Stimulated activated CD4-positive, alpha-beta T cell treated with anti-CD3 and anti-CD28 coated beads, Interleukin-12 subunit alpha, Interleukin-12 subunit beta, amount 100 ng/mL, for 24 hours (primary cell): ENCODE data around the gene SCN2B.

ENCODE experiments used
- DNase-seq, 2 experiments: peaks; one replicate each; pipeline ENCODE4 v3.0.0-alpha.2; 2020; ENCODE audit warnings: low read depth in 2 of 2

SCN2B gene

GRCh38 chr11:118175993-118176777 is at the start of gene SCN2B:
SCN2B (minus strand) TSS chr11:118176639; CDS start chr11:118176431, 208 bp downstream.
- no peak for DNase-seq

GRCh38 chr11:118224511-118225188 is 48.2 kb upstream of the SCN2B start, which contains the start of gene JAML:
JAML (minus strand) TSS chr11:118225011; CDS start chr11:118214866, 10,145 bp downstream.
- DNase-seq = no peak

GRCh38 chr11:118223992-118224391 is 47.6 kb upstream of the SCN2B start:
- no peak for DNase-seq

DNA sequence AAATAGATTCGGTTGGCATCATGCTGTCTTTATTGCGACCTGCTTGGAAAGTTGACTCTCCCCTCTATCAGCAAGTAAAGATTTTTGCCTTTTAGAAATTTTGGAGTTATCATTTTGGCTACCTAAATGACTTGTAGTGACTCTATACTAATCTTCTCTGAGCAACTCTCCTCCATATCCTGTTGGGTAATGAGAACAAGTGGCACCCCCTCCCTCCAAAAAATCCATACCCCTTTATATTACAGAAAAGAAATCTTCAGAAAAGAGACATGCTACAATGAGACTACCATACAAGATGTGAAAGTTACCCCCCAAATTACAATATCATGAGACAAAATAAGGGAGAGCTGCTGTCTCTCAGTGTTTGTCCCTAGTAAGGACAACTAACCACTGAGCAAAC is 47.1 kb upstream of the SCN2B start:
- DNase-seq = no peak

DNA sequence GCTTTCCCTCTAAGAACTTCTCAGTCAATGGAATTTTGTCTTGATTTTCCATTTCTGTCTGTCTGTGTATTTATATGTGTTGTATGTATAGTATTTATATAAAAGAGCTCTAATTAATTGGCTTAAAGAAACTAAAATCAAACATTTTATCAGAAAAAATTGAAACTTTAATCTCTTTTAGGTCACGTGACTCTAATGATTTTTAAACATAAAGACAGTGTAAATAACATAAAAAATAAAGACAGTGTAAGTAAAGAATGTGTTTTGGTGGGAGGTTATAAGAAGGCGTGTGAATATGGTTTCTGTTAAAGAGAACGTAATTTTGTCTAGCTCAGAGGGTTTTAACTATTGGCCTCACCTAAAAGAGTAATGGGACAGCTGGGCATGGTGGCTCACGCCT is 46.0 kb upstream of the SCN2B start:
- no peak for DNase-seq

- no peak for DNase-seq
These were observed 45.0 kb upstream of the SCN2B start for GRCh38 chr11:118221419-118221818.

DNA sequence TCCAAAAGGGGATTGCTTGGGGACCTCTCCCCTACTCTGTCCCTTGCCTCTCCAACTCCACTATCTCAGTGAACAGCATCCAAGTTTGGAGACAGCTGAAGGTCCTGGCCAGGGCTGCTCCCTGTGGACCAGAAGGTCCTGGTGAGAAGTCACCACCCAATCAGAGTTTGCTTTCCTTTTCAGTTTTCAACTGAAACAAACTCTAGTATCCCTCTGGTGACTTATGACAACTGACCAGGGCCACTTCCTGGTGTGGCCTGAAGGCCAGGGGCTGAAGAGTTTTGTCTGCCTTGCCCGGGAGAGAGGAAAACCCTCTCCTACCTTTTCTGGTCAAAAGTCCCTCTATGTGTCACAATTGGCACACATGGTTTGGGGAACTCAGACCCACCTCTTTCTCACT is 43.3 kb upstream of the SCN2B start:
- no peak for DNase-seq

DNA sequence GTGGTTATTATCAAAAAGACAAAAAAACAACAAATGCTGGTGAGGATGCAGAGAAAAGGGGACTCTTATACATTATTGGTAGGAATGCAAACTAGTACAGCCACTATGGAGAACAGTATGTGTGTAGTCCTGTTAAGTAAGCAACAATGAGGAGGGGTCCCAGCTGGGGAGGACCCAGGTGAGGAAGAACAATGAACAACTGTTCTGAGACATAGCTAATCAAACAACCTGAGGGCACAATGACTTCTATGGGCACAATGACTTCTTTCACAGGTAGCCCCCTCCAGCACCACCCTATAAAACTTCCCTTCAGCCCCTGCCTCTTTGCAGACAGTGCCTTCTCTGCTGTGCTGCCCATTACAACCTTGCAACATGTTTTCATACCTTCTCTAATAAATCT is 42.8 kb upstream of the SCN2B start:
- no peak for DNase-seq

GRCh38 chr11:118217575-118217974 is 41.1 kb upstream of the SCN2B start:
- no peak for DNase-seq

- no peak for DNase-seq
These were observed 40.4 kb upstream of the SCN2B start for GRCh38 chr11:118216621-118217481.

DNA sequence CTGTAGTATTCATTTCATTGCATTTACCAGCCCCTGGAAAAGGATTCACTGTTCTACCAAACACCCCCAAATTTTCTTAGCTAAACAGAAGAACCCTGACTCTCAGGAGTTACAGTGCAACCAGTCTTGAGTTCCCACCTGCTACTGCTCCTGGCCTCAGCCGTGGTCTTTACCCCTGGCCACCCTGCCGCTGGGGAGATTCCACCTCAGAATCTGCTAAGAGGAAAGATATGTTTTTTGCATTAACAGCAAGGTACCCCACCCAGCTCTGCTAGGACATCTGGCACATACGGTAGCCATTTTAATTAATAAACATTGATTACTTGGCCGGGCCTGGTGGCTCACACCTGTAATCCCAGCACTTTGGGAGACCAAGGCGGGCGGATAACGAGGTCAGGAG is 39.3 kb upstream of the SCN2B start:
- no peak for DNase-seq

- DNase-seq = no peak
These were observed 38.8 kb upstream of the SCN2B start for GRCh38 chr11:118215262-118215661.

DNA sequence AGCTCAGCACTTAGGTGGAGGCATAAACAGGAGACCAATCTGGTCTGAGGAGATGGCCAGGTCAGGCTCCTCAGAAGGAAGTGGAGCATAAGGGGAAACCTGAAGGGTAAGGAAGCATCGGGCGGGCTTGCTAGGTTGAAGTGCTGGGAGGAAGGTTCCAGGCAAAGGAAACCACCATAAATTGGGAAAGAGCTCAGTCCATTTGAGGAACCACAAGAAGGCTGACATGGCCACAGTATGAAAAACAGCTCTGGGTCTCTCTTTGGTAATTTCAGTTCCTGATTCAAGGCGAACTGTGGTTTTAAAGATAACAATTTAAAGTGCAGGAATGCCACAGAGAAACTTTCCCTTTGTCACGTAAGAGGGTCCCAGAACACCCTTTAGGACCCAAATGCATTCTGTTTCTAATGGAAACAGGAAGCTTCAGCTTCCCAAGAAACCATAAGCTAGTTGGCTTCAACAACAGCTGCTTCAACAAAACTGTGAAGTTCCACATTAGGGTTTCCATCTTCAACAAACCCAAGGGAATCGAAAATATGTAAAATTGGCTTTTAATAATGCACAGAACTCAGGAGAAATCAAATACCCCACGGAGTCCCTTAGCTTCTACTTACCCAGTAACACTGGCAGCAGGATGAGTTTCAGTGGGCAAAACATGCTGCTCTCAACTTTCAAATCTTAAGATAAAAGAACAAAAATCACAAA is 37.9 kb upstream of the SCN2B start:
- DNase-seq = no peak

- no peak for DNase-seq
These were observed 37.3 kb upstream of the SCN2B start for GRCh38 chr11:118213781-118214180.

DNA sequence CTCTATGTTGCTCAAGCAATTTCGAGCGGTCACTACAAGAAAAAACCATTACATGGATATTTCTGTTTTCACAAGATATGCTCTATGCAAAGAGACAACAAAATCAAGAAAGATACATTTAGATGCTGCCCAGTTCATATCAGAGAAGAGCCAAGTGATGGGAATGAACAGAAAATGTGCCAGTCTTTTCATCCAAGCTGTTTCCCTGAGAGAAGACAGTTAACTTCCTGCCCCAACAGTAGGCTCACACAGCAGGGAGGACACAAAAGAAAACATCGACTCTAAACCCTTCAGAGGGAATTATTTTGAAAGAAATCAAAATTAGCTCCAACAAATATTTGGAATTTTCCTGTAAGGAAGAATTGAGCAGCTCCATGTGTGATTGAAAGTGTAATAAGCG is 36.8 kb upstream of the SCN2B start:
- no peak for DNase-seq

DNA sequence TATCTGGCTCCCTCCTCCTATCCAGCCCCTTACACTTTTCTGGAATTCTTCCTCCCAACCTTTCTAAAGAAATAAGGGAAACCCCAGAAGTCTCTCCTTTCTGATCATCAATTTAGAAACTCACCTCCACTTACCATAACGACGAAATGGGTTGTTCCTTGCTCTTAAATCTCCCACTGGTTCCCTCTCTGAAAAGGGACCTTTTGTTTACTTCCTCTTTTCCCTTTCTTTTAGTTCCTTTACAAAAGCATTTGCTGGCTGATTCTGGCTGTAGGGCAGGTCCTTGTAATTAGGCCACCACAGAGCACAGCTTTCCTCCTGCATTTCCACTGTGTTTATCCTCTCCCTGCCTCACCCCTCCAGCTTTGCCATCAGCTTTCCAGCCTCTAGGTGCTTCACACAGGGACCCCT is 36.3 kb upstream of the SCN2B start:
- no peak for DNase-seq

DNA sequence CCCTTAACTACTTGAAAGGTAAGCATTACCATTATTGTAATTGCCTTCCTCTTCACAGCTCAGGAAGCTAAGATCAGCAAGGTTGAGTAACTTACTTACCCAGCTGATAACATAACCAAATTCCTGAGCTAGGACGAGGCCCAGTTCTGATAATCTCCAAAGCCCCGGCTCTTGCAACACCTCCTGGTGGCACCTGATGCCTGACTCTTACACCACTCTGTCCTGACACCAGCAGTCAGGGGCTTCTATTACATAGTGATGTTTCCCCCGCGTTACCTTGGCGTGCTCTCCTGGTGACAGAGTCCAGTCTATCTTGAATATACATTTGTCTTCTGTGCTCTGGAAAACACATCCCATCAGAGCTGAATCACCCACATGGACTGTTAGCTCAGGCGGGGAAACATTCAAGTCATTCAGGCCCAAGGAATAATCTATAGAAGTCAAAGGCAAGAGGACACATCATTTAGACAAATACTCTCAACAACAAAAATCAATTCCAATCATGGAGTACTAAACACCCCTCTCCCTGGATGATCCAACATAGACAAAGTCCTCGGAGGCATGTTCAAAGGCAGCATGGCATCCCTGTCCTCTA is 35.8 kb upstream of the SCN2B start:
- no peak for DNase-seq

- DNase-seq = no peak
These were observed 34.6 kb upstream of the SCN2B start for GRCh38 chr11:118211006-118211405.

DNA sequence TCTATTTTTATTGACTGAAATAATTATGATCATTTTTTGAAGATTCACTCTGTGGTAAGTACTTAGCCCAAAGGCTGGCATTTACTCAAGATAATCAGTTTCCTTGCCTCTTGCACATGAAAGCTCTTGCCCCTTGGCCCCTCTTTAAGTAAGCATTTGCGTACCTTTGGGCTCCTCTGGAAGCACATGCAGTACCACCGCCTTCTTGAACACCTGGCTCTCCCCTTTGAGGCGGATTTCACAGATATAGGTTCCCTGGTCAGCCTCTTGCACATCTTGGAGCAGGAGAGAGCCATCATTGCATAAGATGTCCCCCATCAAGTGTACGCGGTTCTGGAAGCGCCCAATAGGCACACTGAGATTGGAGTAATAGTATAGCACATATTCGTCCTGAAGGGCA is 33.9 kb upstream of the SCN2B start:
- DNase-seq = no peak

- DNase-seq = no peak
These were observed 32.6 kb upstream of the SCN2B start for GRCh38 chr11:118209033-118209432.

DNA sequence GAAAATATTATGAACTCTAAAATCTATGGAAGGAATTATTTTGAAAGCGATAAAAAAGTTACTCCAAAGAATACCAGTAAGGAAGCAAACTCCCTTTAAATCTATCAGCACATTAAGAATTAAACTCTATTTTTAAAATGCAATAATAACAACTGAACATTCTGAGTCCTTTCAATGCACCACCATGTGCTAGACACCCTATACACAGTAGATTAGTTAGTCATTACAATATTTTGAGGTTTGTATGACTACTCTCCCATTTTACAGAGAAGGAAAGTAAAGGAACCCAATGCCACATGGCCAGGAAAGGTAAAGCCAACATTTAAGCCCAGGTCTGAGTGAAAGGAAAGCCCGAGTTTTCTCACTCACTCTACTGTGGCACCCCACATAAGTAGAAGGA is 30.6 kb upstream of the SCN2B start:
- DNase-seq = no peak
